RKO (cell line): ENCODE measurements around the gene SDK1.

ENCODE experiments used
- DNase-seq: peaks from one replicate; pipeline ENCODE4 v3.0.0-alpha.2; 2016; ENCODE audit warnings: low spot score

SDK1 gene

DNA sequence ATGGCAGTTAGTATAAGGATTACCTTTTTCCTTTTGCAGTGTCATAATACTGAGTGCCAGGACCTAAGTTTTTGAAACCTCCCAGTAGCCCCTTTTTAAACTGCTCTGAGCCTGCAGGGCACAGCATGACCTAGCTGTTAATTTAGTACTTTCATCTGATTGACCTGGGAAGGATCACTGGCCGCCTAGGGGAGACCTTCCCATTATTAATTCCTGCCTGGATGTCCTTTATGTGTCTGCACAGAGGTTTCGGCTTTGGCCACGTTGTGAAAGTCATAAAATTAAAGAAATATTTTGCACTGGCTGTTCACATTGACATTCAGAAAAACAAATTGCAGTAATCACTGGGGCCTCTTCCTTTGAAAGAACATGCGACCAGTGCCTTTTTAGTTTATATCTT, 290.2 kb downstream of the SDK1 start:
- no peak for DNase-seq

DNA sequence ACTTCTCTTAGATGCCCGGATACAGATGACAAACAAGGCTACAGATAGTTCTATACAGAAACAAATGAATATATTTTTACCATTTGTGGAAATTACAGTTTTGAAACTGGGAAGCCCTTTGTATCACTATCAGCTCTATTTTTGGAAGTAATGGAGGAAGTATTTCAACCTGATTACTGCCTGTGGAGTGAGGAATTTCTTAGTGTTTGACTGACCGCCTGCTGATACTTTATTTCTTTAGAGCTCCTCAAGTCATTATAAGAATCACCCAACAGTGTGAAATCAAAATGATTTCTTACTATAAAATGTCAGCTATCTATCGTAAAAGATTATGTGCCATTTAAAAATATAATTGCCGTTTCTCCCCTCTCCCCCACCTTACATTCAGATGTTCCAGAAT, 290.9 kb downstream of the SDK1 start:
- DNase-seq, result no peak

DNA sequence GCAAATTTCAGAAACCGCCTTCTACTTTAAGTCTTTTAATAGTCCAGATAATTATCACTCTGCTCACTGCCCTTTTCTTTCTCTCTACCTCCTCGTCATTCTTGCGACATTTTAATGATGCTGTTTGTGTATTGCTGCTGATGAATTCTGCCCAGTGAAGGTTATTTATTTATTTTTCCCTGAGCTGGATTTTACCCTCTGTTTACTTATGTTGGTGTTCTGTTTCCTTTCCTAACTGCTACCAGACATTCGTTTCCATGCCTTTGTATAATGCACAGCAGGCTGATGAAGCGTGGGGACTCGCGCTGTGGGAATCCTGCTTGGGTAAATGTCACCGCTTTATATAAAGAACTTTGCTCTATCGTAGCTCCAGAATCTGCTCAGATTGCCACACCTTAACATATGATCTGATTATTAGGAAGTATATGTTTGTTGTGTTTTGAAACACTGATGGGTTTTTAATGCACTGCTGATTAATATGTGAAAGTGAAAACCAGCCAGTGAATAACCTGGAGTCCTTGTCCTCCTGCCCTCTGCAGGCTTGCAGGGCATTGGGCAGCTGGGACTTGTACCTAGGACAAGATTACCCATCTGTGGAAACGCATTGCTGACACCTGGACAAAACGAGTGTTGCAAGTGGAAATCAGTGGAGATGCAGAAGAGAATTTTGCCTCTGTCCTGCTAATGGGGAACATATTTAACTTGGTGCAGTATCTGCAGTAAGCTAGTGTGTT, 291.5 kb downstream of the SDK1 start:
- DNase-seq, result no peak

DNA sequence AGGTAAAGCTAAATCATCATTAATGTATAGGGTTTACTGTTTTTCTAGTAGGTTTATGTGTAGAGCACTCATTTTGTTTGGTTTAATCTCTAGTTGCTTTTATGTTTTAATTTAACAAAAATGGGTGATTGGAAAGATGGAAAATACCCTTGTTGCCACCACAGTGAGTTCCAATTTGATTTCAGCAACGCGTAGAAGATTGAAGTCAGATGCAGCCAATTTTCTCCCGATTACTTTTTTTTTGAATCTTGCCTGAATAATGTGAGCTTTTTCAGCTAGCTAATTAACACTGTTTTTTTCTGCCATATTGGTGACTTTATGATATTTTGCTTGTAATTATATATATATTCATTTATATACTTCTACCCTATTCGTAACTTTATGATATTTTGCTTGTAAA, 293.8 kb downstream of the SDK1 start:
- no peak for DNase-seq

DNA sequence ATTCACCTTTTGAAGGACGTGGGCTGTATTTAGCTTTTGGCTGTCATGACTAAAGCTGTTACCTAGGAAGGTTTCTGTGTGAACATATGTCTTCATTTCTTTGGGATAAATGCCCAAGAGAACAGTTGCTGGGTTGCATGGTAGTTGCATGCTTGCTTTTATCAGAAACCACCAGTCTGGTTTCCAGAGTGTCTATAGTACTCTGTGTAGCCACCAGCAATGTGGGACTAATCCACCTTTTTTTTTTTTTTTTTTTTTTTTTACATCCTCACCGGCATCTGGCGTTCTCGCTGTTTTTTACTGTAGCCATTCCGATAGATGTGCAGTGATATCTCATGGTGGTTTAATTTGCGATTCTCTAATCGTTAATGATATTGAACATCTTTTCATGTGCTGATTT, 297.8 kb downstream of the SDK1 start:
- no peak for DNase-seq

DNA sequence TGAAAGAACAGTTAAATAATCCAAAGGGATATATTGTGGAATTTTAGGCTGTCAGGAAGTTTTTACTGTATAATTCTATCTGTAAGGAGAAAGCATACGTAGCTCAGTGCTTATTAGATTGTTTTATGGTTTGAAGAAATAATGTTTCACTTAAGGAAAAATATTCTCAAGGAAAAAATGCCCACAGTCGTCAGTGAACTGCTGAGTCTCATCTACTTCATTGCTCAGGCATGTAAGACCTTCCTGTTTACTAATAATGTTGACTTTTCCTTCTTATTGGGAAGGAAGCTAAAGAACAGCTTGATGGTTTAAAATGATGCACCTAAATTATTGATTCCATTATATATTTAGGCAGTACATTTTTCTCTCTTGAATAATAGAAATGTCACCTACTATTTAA, 304.2 kb downstream of the SDK1 start:
- DNase-seq, result no peak

DNA sequence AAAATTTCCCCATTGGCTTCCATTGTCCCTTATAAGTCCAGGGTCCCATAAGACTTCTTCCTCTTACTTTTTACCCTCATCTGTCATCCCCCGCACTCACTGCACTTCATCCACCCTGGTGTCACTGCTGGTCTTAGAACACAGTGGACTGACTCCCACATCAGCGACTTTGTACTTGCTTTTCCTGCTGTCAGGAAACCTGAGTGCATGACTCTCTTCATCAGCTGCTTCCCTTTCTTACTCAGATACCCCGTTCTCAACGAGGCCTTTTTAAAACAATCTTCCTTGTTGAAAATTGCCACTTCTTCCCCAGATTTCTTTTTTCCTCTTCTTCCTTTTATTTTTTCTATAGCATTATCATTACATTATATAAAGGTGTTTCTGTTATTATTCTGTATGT, 305.4 kb downstream of the SDK1 start:
- DNase-seq, result no peak

DNA sequence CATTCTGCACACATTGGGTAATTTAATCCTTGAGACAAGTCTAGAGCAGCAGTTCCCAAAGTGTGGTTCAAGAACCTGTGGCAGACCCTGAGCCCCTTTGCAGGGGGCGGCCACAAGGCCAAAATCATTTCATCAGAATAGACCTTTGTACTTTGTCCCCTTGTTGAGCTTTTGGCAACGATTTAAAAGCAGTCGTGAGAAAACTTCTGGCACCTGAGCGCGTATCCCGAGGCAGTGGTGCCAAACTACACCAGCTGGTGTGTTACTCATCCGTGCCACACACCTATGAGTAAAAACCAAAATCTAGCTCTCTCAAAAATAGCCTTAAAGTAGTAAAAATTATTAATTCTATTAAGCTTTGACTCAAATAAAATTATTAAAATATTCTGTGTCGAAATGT, 306.8 kb downstream of the SDK1 start:
- no peak for DNase-seq

DNA sequence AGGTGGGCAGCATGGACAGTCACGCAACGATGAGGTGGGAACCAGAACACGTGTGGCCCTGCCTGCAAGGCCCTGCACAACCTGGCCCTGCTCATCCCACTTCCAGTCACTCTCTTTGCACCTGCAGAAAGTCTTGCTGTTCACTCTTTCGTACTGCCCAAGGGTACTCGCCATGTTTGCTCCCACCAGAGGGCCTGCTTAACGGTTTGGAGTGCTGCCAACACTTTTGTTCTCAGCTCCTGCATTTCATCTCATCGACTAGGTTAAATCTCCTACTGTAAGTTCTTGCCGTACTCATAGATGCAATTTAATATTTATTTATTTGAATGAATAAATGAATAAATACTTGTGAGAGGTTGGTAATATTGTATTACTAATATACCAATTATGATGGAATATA, 315.3 kb downstream of the SDK1 start:
- no peak for DNase-seq

DNA sequence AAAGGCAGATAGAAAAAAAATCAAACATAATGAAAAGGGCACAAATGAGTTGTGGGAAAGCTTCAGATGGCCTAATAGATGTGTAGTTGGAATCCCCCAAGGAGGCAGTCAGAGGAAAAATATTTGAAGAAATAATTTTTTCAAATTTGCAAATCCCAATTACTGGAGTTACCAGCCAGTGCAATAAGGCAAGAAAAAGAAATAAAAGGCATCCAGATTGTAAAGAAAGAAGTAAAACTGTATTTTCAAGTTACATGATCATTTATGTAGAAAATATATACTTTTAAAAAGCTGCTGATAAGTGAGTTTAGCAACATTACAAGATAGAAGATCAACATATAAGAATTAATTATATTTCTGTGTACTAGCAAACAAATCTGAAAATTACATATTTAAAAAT, 329.0 kb downstream of the SDK1 start:
- DNase-seq, result no peak

DNA sequence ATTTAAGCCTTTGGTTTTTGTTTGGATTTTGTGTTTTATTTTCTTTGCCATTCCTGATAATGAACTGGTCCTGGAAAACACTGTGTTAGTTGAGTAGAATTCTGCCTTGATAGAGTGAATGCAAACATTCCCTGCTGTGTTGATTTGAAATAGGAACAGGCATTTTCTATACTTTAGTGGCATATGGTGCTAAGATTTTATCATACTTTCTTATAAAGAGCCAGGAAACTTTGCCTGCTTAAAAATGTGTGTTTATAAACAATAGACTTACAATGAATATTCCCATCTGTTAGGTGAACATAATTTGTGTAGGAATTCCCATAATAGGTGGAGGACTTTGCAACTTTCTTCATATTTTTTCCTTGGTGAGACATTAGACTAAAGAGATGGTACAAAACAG, 333.3 kb downstream of the SDK1 start:
- DNase-seq, result no peak

DNA sequence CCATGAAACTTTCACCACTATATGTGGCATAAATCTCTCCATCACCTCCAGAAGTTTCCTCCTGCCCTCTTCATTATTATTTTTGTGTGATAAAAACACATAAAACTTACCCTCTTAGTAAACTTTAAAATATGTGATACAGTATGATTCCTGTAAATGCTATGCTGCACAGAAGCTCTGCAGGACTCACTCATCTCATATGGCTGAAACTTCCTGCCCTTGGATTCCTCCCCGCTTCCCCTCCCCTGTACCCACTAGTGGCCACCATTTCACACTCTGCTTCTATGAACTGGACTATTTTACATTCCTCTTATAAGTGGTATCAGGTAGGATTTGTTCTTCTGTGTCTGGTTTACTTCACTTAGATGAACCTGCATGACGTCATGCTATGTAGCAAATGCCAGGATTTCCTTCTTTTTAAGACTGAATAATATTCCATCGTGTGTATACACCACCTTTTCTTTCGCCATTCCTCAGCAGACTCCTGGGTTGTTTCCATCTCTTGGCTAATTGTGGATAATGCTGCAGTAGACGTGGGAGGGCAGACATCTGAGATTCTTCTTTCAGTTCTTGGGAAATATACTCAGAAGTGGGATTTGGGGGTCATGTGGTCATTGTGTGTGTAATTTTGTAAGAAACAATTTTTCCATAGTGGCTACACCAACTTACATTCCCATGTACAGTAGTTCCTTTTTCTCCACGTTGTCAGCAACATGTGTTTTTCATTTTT, 335.2 kb downstream of the SDK1 start:
- DNase-seq, result no peak

DNA sequence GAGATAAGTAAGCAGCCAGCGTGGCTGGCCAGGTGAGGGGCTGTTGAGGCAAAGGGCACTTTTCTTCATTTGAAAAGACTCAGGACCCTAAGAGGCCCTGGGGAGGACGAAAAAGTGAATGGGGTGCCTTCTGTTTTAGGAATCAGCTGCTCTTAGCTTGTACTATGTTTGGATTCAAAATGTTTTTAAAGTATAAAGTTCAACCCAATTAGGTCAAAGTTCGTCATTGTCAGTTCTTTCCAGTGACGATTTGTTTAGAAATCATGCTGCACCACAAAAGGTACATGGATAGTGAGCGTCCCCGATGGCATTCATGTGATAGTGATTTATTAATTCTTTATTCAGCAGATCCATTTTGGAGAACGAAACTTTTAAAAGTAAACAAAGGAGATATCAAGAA, 338.2 kb downstream of the SDK1 start:
- no peak for DNase-seq

DNA sequence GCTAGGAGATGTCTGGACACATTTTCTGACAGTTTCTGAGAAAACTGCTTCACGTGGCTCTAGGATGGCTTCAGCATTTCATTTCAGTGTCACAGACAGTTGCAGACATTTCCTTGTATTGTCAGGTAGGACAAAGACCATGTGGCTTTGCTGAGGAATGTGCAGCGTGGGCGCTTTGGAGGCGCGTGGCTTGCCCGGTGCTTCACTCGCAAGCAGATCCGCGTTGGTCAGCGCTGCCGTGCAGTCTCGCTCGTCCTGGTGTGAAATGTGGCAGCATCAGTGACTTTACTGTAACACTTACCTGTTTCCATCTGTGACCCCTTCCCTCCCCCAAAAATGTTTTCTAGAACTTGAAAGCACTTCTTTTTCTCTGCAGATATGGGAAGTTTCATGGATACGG, 340.5 kb downstream of the SDK1 start:
- DNase-seq, result no peak

DNA sequence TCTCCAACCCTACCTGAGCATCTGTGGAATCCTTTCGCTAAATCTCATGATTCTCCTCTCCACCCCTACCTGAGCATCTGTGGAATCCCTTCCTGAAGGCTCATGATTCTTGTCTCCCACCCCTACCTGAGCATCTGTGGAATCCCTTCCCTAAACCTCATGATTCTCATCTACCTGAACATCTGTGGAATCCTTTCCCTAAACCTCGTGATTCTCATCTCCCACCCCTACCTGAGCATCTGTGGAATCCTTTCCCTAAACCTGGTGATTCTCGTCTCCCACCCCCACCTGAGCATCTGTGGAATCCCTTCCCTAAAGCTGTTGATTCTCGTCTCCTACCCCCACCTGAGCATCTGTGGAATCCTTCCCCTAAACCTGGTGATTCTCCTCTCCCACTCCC, 342.0 kb downstream of the SDK1 start:
- DNase-seq, result no peak

DNA sequence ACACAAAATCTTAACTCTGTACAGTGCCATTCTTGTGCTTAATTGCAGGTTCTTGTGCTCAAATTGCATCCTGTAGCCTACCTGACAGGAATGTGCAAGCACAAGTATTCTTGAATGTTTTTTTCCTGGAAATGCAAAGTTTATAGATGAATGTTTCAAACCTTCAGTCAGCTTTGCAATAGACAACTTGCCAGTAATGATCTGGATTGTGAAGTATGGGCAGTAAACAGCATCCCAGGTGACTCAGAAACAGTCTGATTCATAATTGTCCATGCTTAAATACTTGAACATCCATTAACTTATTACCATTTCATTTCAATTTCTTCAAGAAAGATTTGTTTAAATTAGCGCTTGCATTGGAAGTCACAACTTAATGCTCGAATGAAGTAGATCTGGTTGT, 347.2 kb downstream of the SDK1 start:
- no peak for DNase-seq

DNA sequence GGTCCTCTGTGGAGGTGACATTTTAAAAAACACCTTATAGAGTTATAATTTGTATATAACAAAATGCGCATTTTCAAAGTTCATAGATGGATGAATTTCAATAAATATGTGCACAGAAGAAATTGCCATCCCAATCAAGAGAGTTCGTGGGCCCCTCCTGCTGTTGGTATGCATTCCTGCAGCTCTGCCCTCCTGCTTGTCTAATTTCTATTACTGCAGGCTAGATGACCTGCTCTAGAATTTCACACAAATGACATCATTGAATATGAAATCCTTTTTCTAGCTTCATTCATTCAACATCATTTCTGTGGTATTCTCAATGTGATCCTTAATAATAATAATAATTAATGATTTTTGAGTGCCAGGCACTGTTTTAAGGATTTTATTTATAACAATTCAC, 348.2 kb downstream of the SDK1 start:
- DNase-seq, result peak; percentile 13

DNA sequence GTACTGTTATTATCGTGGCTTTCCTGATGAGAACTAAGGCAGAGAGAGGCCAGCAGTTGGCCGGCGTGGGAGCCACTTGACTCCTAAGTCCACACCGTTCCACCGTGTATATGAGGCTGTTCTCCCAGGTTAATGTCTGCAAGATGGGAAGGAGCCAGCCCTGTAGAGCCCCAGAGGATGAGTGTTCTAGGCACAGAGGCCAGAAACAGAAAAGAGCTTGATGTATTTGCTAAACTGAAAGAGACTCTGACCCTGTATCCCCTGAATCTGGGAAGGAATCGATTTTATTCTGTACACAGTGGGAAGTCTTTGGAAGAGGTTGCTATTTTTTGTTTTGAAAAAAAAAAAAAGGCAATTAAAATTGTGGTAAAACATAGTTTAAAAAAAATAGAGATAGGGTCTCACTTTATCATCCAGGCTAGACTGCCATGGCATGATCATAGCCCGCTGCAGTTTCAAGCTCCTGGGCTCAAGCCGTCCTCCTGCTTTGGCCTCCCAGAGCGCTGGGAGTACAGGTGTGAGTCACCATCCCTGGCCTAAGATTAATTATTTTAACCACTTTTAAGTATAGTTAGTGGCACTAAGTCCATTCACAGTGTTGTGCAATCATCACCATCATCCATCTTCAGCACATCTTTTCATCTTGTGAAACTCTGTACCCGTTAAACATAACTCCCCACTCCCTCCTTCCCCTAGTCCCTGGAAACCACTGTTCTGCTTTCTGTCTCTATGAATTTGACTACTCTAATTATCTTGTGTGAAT, 348.8 kb downstream of the SDK1 start:
- no peak for DNase-seq

DNA sequence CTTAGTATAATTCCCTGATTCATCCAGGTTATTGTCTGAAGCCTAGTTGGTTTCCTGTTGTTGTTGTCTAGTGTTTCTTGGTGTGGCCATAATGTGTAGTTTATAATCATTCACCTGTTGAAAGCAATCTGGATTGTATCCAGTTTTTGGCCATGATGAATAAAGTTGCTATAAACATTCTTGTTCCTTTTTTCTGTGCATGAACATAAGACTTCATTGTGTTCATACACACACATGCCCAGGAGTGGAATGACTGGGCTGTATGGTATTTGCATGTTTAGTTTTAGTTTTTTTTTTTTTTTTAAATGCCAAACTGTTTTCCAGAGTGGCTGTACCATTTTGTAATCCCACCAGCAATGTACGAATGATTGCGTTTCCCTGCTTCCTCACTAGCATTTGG, 349.8 kb downstream of the SDK1 start:
- no peak for DNase-seq

DNA sequence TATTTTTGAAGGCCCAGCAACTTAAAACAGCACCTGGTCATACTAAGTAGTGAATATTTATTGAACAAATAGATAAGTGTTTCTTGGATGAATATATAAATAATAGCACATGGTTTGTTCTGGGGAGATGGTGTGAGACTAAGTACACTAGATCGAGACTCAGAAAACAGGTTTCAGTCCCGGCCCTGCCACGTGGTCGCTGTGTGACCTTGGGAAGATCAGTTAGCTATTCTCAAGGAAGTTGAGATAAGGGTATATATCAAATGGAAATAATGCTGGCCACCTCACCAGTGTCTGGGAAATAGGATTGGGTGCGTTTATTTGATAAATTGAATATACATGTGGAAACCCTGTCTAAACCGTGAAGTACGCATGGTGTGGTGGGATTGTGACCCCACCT, 354.6 kb downstream of the SDK1 start:
- no peak for DNase-seq

DNA sequence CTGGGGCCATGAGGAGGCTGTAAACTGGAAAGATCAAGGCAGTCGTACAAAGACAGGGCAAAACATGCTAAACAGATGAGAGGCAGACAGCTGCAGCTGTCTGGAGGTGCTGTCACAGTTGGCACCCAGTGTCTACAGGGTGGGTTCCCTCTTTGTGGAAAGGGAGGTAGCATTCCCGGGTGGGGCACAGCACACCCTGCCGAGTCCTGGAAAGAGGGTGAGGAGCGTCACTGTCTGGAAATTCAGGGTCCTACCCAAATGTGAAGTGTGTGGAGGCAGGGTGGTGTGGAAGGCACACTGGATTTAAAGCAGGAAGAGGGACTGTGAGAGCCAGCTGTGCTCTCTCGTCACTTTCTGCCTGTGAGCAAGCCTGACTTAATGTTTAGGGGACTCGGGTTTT, 356.2 kb downstream of the SDK1 start:
- DNase-seq, result no peak

DNA sequence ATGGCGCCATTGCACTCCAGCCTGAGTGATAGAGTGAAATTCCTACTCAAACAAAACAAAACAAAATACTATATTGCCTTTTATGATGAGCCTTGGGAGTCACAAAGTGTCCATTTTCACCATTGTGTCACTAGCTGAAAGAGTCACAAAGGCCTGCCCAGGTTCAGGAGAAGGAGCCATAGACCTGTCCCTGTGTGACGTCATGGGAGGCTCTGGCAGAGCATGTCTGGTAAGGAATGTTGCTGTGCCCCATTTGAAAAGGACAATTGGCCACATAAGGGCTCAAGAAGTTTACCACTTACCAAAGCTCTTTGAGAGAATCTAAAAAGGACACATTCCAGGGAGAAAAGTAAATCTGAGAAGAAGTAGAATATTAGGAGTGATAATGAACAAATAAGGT, 367.7 kb downstream of the SDK1 start:
- no peak for DNase-seq

DNA sequence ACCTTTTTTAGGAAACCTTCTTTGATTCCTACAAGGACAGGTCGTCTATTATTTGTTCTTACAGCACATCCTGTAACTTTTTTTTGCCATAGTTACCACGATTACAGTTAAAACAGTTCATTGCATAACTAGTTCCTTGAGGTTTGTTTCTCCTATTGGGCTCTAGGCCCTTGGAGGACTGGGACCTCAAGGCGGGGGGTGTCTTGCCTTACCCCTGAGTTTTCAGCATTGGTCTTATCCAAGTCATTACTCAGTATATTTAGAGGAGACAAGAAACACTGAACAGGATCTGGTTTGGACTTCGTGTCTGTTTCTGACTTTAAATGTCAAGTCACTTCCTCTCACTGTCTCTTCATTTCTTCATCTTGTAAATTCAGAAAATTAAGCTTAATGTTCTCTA, 369.8 kb downstream of the SDK1 start:
- no peak for DNase-seq
